Erythroblast (primary cell): ENCODE measurements around the gene GPR162.

Experiments
- GATA1 ChIP-seq: IDR thresholded peaks from 2 replicates; pipeline ENCODE4 v1.6.1; 2011; ENCODE audit warnings: low read depth, mild to moderate bottlenecking, control low read depth, low read length, moderate library complexity
- POLR2A ChIP-seq: IDR thresholded peaks from 2 replicates; pipeline ENCODE4 v1.6.1; 2011; ENCODE audit warnings: mild to moderate bottlenecking, low read length

GRCh38 chr12:6869049-6870021 lies 47.7 kb downstream of the GPR162 start:
- TF ChIP-seq POLR2A = peak; percentile 38
- TF ChIP-seq GATA1 = no peak
